ENCODE data around the gene C16orf46. TPM values are rescaled to one million over a fixed set of nuclear protein-coding genes. Genes with fewer than 3 reads are reported as not detected.

Gene C16orf46, protein sequence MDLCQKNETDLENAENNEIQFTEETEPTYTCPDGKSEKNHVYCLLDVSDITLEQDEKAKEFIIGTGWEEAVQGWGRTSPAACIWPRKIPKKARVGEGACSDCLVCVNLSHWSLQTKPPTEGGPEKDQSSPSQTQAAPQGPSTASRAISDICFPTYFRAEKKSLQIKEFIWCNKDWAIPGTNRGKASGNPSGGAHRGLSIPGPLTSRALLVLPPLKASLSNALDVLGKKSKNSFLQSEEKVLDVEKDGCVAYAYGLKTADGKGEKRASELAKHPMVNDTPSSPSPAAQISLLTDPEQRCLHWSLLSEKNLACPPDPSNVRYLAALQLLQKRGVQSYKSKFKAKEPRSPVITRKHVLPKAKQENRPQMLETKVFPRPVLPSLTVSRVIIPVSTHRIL
- 0.14 and 0.37 TPM in 2 replicates for total RNA-seq

DNA sequence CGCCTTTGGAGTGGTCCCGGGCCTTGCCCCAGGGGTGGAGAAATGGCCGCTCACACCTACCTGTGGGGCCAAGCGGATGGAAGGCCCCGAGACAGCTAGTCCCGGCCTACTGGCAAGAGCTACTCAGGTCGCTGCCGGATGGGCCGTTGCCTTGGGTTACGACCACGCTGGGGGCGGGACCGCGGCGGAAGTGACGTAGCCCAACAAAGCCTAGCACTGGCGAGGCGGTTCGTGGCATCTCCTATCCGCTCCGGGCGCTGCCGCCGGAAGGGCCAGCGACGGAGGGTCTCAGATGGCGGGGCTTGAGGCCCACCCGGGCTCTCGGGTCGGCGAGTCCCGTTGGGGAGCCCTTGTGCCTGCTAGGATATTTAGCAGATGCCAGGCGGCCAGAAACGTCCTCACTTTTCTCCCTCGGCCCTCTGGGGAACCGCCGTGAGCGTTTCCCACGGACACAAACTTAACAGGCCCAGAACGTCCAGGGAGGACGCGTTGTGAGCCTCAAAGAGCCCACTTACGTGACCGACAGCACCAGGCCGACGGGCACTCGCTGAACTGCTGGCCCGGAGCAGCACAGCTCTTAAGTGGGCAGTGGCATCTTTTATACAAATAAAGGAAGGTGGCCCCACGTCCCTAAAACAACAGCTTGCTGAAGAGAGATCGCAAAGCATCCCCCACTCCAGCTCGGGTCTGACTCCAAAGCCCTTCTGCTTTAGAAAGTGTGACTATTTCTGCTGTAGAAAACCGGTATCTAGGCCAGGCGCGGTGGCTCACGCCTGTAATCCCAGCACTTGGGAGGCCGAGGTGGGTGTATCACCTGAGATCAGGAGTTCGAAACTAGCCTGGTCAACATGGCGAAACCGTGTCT is at the start of gene C16orf46:
TSS of gene C16orf46 (minus strand) at position 163 of the 865 bp plus-strand sequence. CDS start 13,283 bp downstream, outside the sequence.

DNA sequence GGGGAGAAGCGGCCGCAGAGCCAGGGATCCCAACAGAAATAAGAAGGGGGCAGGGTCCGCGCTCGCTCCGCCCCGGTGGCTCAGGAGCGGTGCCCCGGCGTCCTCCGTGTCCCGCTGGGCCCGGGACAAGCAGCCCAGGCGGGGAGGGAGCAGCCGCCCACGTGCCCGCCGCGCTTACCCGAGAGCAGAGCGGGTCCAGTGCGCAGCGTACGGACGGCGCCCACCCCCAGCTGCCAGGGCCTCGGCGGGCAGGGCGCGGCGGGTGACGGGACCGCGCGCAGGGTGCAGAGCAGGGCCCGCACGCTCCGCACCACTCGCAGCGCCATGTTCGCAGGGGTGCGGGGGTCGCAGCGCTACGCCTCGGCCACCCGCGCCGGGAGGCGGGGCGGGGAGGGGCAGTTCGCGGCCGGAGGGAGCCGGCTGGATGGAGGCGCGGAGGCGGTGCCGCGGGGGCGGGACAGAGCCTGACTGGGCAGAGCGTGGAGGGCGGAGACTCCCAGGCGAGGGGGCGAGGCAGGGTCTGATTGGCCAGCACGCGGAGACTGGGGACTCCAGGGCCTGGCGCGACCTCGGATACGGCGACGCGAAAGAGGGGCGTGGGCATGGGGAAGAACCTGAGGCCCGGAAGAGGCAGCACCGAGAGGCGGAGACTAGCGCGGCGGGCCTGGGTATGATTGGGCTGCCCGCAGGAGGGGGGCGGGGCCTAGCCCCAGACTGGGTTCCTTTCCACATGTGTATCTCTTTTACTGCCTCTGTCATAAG is 19.1 kb upstream of the C16orf46 start, which contains the start of gene GCSH:
TSS of gene GCSH (minus strand) at position 443 of the 762 bp plus-strand sequence. CDS start at position 326, 117 bp downstream.

DNA sequence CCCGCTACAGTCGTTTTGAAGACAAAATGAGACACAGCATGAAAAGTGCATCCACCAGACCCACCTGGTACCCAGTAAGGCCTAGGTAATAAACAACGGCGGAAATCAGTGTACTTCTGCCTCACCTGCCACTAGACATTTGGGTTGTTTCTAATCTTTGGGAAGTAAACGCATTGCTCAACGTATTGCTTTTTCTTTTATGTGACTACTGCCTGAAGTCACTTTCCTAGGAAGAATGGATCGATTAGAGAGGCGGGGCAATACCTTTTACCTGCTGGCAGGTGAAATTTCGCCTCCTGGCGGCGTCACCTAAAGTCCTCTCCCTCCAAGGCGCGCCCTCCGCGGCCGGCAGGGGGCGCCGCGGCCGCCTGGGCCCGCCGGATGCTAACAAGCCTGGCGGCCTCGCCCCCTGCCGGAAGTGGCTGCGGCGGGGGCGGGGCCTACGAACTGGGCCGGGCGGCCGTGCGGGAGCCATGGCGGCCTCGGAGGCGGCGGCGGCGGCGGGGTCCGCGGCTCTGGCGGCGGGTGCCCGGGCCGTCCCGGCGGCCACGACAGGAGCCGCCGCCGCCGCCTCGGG is 41.6 kb downstream of the C16orf46 start, which contains the start of gene ATMIN:
TSS of gene ATMIN (plus strand) at position 445 of the 577 bp plus-strand sequence. CDS start at position 474, 29 bp downstream.

Other genes with a start within 250 kb of the C16orf46 start
- 26.7 and 35.9 TPM in 2 replicates for gene CMC2, start 70.4 kb downstream of the C16orf46 start, total RNA-seq
- 12.9 and 15.3 TPM in 2 replicates for gene CENPN, start 70.0 kb downstream of the C16orf46 start, total RNA-seq
- gene ATMIN, start 41.4 kb downstream of the C16orf46 start, total RNA-seq: 37.8 and 44.3 TPM in 2 replicates
- 11.1 and 14.2 TPM in 2 replicates for gene GCSH, start 19.2 kb upstream of the C16orf46 start, total RNA-seq
- 0.28 TPM in 1 of 2 replicates, not detected in the other for gene BCO1, start 161.5 kb upstream of the C16orf46 start, total RNA-seq
- gene GAN, start 237.7 kb upstream of the C16orf46 start, total RNA-seq: 4.3 and 11.3 TPM in 2 replicates